GM21423 (cell line): ENCODE results near the gene AZIN2.
"Not testable (repeated sequence)": the region's sequence is repeated elsewhere in the genome, so short reads cannot be mapped to it uniquely, and the experiment has no call there.

Source experiments
- ATAC-seq: cut with Tn5 transposase; IDR thresholded peaks from one replicate; pipeline ENCODE4 v1.9.1; 2021; ENCODE audit warnings: mild to moderate bottlenecking, moderate library complexity; ENCODE audit not compliant: unreplicated experiment

AZIN2 gene

DNA sequence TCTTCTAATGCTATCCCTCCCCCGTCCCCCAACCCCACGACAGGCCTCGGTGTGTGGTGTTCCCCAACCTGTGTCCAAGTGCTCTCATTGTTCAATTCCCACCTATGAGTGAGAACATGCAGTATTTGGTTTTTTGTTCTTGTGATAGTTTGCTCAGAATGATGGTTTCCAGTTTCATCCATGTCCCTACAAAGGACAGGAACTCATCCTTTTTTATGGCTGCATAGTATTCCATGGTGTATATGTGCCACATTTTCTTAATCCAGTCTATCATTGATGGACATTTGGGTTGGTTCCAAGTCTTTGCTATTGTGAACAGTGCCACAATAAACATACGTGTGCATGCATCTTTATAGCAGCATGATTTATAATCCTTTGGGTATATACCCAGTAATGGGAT, 43.7 kb downstream of the AZIN2 start:
- not testable (repeated sequence) for ATAC-seq

DNA sequence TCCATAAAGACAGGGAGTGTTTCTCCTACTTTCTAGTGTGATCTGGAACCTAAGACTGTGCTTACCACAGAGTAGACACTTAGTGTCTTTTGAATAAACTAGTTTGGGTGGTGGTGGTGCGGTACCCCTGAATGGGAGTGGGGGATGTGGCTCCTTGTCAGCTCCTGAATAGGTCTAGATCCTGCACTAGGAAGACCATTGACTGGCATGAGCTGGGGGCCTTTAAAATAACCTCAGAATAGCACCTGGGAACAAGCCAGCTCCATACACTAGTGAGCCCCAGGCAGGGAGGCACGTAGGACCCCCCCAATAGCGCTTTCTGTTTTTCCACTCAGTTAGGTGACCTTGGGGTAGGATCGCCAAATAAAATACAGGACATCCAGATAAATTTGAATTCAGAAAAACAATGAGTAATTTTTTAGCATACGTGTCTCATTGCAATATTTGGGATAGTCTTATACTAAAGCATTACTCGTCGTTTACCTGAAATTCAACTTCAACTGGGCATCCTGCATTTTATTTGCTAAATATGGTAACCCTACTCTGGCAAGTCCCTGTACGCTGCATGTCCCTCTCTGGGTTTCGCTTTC, 45.6 kb downstream of the AZIN2 start:
- no peak for ATAC-seq

DNA sequence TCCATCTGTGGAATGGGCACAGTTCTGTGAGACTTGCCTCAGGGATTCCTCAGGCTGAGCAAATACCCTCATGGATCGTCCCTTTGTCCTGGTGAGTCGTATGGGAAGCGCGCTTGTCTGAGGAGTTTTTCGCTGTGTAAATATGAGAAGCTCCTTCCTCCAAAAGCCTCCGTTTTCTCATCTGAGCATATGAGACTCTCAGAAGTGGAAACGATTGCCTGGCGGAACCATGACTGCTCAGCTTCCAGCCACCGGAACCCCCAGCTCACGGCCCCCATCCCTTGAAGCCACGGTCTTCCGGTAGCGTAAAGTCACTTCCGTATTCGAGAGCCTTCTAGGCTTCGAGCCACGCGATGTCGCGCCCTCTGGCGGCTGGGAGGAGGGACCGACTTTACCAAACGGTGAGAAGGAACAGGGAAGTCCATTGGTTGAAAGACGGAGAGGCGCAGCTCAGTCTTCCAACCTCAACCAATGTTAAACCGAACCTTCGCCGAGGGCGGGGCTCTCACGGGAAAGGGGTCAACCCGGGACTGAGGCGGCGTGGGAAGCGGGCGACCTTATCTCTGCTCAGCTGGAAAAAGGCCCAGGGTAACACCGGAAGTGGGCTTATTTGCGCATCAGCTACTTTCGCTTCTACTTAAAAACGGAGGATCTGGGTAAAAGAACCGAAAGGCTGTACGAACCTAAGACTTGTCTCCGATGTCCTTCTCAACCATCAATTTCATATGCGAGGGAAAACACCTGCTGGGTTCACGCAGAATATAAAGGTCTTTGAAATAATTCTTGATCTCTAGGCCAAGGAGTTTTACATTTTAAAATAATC, 46.3 kb downstream of the AZIN2 start:
- peak; percentile 94 for ATAC-seq

DNA sequence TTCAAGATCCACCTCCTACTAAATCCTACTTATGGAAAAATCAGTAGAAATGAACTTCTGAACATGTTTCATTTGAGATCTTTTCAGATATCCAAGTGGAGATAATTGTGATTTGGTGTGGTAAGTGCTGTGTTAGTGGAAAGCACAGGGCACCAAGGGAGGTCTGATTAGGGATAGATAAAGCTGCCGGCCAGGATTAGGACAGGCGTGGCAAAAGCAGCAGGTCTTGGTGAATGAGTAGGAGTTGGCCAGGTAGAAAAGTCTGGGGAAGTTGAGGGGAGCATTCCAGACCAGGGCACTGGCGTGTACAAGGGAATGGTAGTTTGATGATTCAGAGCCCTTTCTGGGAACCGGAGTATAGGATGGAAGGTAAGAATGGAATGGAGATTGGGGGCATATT, 47.8 kb downstream of the AZIN2 start:
- ATAC-seq: no peak

DNA sequence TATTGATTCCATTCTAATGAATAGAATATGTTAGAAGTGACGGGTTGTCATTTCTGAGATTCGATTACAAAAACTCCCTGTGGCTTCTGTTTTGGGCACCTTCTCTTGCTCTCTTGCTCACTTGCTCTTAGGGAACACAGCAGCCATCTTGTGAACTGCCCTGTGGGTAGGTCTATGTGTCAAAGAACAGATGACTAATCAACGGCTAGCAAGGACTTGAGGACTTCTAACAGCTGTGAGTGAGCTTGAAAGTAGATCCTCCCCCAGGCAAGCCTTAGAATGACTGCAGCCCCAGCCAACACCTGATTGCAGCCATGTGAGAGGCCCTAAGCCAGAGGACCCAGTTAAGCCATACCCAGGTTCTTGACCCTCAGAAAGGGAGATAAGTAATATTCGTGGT, 49.3 kb downstream of the AZIN2 start:
- no peak for ATAC-seq

DNA sequence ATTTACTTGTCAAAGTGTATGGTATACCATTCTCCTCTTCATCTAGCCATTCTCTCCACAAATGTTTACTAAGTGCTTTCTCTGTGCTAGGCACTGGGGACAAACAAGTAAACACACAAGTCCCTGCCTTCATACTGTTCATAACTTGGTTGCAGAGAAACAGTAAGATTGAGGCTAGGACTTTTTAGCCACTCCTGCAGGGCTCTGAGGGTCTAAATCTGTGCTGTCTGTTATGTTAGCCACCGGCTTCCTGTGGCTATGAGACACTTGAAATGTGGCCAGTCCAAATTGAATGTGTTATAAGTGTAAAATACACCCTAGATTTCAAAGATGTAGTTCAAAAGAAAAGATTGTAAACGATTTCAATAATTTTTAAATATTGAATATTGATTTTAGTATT, 50.2 kb downstream of the AZIN2 start:
- no peak for ATAC-seq

DNA sequence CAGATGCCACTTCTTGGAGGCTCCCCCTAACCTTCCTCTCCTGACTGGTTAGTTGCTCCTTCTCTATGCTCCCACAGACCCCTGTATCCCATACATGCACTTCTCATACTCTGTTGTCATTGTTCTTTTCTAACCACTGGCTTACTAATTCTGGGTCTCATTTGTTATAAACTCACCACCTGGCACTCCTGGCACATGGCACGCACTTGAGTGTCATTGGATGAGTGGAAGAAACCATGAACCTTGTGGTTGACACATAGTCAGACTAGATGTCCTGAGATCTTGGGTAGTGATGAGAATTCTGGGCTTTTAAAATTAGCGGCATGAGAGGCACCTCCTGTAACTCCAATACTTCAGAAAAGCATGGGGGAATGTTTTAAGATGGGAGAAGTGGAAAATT, 51.6 kb downstream of the AZIN2 start:
- no peak for ATAC-seq

DNA sequence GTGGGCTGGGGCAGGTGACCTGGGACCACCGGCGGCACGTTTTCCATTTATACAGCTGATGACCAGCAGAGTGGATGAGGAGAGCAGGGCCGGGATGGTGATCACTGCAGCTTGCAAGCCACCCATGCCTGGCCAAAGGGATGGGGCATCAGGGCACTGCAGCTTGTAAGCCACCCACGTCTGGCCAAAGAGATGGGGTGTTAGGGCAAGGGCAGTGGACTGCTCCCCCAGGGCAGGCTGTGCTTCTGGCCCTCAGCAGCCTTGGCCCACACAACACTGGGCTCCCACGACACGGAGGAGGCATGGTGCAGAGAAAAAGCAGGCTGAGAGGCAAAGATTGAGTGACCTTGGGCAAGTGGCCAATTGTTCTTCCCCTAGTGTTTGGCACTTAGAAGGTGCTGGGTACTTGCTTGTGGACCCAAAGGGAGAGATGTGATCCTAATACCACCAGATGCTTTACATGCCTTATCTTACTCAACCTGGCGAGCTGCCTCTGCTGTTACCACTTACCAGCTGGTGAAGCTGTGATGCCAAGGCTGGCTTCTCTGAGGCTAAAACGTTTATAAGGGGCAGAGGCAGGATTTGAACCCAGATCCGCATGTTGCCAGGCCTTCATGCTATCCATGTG, 52.6 kb downstream of the AZIN2 start:
- no peak for ATAC-seq

DNA sequence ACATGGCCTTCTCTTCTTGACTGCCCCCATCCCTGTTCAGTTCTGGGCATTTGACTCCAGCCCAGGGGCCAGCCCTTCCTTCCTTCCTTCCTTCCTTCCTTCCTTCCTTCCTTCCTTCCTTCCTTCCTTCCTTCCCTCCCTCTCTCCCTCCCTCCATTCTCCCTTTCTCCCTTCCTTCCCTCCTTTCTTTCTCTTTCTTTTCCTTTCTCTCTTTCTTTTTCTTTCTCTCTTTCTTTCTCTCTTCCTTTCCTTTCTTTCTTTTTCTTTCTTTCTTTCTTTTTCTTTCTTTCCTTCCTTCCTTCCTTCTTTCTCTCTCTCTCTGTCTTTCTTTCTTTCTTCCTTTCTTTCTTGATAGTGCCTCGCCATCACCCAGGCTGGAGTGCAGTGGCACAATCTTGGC, 55.1 kb downstream of the AZIN2 start:
- ATAC-seq: not testable (repeated sequence)

DNA sequence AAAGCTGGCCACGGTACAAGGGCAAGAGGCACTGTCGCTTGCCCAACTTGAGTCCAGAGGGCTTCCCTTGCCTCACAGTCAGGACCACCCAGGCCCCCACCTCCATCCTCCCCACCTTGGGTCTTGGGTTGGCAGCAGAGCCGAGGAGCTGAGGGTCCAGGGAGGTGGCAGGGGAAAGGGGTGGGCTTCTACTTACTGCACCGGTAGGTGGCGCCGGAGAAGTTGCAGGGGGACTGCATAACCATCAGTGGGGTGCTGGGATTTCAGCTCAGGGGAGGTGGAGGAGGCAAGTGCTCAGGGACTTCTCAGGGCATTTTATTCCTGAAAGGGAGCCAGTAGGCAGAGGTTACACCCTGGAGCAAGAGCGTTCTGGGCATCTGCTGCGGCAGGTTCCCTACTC, 56.8 kb downstream of the AZIN2 start:
- ATAC-seq: no peak

DNA sequence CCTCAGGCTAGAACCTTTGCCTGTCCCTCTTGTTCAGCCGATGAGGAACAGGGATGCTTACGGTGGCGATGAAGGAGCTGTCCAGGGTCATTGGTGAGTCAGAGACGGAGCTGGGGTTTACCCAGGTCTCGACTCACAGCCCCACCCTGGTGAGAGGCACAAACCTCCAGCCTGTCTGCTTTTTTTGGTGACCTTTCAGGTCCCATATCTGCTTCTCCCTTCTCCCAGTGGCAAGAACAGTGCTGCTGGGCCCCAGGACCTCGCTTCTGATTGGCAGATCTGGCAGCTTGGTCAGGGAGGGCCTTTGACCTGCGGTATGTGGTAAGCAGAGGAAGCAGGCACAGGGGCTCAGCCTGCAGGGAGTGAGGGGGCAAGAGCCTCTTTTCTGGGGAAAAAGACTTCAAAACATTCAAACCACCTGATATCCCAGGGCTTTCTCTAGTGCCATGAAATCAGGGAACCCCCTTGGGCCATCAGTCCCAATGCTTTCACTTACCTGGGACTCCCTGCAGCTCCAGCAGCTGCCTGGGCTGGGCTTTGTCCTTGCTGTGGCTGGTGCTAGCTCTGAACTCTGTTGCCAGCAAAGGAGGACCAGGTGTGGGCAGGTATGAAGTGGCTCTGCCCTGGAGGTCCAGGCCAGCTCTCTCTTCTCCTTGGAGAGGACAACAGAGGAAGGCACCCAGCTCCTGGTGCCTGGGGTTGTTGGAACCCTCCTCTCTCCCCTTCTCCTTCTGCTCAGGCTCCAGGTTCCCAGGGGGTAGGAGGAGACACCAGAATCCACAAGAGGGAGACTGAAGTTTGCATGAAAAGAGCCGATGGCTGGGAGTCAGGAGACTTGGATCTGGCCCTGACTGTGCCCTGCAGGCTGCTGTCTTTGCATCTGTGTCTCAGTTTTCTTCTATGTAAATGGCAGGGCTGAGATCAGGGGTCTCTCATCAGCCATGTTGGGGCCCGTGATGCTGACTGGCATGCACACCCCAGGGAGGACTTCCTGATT, 59.5 kb downstream of the AZIN2 start:
- ATAC-seq: no peak

DNA sequence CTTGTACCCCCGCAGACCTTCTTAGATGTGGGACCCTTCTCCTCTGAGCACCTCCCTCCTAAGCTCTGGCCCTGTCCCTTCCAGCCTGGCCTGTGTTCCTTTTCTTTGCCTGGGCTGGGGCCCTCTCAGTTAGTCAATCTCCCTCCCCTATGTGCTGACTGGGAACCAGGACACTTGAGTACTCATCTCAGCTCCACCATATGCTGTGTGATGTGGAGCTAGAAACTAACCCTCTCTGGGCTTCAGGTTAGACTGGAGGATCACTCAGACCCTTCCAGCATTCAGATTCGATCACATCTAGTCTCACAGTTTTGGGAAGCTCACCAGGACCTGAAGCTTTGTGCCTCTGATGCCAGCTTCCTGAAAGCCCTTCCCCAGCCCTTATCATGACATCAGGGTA, 60.3 kb downstream of the AZIN2 start:
- no peak for ATAC-seq

DNA sequence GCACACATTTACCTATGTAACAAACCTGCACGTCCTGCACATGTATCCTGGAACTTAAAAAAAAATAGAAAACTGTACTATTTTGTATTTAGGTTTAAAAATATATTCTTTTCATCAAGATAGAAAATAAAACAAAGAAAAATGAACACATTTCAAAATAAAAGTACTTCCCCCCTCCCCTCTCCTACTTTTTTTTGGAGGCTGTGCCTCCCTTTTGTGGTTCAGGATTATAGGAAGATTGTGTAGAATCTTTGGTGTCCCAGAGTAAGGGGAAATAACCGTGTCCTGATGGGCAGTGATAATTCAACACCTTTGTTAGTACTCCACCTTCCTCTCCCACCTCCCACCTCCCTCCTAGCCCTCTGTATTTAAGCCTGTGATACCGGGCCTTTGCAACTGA, 60.8 kb downstream of the AZIN2 start:
- ATAC-seq: no peak

DNA sequence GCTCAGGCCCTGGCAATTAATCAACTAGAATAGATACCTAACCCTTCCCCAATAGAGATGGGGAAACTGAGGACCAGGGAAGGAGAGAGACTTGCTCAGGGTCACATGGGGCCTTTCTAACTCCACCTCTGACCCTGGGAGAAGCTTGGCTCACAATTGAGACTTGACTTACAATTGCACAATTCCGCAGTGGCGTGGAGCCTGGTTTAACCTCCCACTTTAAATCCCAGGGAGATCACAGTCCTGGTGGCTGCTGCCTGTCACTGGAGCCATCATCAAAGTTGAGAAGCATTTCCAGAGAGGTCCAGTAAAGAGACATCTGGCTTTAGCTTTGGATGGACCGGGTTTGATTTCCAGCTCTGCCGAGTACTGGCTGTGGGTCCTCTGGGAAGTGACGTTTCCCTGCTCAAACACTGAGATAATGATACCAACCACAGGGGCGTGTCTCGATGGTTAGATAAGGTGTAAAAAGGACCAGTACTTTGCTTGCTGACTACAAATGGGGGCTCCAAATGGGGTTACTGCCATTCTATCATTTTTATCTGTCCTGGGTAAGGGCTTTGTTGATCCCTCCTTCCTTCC, 61.6 kb downstream of the AZIN2 start:
- ATAC-seq: no peak

DNA sequence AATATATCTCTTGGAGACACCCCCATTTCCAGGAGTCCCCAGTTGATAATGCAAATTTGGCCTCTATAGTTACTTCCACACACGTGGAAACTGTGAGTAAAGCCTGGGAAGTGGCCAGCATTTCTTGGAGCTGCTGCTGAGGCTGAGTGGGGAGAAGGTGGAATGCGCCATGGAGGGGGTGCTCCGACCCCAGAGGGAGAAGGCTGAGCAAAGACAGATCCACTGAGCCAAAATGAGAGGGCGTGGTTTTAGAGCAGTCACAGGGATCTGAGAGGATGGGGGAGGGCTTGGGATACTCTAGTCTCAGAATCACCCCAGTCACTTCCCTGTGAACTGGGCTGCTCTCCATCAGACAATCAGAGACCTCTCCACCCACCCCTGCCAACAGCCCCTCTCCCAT, 62.2 kb downstream of the AZIN2 start:
- no peak for ATAC-seq

DNA sequence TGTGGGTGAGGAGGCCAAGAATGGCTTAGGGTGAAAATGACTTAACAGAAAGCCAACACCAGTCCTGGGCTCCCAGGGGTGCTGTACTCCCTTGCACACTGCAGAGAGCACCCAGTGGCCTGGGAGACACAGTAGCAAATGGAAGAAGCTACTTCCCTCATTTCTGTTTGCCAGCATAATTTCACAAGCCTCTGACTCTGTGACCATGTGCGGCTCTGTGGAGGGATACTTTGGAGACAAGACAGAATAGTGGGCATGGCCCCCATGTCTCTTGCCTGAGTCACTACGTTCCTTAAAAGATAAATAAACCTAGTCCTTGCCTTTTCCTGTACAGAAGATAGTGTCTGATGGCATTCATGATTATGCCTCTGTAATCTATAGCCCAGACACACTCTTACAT, 62.7 kb downstream of the AZIN2 start:
- ATAC-seq: no peak

DNA sequence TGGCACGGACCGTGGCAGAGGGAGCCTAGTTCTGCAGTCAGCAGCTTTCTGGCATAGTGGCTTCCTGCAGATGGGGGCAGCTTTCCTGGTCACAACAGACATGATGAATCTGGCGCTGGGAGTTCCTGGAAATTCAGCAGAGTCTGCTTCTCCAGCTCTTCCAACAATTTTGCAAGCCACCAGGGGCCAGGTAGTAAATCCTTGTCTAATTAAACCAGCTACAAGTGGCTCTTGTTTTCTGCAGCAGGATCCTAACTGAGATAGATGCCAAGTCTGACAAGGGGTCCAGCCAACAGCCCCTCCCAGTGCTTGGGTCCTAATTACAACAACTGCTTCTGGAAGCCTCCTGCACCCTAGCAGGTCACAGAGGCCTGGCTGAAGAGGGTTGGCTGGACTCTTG, 65.0 kb downstream of the AZIN2 start:
- no peak for ATAC-seq

DNA sequence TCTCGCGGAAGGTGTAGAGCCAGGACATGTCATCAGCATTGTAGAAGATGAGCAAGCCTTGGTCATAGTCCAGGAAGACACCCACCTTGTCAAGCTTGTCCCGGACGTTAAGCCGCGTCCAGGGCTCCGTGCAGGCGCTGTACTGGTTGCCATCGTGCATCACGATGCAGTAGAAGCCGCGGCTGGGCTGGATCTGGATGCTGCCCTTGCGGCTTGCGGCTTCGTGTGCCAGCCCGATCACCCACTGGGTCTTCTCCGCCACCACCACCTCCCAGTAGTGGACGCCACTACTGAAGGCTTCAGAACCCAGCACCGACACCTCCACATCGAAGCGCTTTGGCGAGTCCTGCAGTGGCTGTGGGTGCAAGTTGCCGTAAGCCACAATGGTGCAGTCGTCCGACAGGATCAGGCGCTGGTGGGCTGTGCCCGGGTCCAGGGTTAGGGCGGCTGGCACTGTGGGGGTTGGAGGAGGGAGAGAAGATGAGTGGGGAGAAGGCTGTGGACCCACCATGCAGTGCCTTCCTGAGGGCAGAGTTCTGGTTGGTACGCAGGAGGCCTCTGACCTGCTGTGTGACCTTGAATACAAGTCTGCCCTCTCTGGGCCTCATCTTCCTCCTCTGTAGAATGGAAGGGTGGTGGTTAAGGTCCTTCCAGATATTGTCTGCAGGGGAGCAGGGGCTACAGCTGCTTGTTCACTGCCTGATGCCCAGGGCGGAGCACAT, 66.5 kb downstream of the AZIN2 start:
- no peak for ATAC-seq

DNA sequence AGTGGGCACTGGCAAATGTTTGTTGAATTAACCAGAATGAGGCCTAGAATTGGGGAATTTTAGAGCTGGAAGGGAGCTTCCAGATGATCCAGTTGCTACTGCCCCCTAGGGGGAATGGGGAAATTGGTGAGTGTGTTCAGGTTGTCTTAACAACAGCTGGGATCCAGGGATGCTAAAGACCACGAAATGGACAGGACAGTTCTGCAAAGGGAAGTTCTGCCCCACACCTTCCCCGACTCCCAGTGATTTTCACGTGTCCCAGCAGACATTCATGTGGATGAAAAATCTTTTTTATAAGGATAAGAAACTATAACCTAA, 67.0 kb downstream of the AZIN2 start:
- ATAC-seq: no peak

DNA sequence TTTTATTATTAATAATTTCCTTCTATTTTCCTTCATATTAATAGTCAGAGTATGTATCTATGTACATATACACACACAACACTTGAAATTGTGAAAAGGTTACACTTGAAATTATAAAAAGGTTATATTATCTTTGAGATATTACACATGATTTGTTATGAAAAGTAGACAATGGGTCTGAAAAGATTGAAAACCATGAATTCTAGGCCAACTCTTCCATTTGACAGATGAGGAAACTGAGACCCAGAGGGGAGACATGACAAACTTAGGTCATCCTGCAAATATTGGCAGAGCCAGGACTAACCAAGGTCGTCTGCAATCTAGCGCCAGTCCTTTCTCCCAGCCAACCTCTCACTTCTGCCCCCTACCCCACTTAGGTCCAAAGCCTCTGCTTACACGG, 67.7 kb downstream of the AZIN2 start:
- ATAC-seq: no peak
